Measurements from ENCODE around the gene SMYD3.

DNA sequence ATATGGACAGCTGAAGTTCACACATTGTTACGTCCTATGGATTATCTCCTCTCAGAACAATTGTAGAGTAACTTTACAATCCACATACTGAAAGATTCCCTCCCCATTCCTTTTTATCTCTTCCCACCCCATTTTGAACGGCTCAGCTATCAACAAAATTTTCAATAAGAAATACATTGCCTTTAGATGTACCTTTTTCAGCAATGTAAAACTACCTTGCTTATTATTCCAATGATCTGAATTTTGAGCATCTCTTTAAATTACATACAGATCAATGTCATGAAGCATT is 503.7 kb downstream of the SMYD3 start:
- TF ChIP-seq, protein P1, sequence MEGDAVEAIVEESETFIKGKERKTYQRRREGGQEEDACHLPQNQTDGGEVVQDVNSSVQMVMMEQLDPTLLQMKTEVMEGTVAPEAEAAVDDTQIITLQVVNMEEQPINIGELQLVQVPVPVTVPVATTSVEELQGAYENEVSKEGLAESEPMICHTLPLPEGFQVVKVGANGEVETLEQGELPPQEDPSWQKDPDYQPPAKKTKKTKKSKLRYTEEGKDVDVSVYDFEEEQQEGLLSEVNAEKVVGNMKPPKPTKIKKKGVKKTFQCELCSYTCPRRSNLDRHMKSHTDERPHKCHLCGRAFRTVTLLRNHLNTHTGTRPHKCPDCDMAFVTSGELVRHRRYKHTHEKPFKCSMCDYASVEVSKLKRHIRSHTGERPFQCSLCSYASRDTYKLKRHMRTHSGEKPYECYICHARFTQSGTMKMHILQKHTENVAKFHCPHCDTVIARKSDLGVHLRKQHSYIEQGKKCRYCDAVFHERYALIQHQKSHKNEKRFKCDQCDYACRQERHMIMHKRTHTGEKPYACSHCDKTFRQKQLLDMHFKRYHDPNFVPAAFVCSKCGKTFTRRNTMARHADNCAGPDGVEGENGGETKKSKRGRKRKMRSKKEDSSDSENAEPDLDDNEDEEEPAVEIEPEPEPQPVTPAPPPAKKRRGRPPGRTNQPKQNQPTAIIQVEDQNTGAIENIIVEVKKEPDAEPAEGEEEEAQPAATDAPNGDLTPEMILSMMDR (IDR thresholded peaks at IDR 0.05; ENCODE audit: poor library complexity, severe bottlenecking): peak; percentile 31
- TF ChIP-seq TAF1 (IDR thresholded peaks at IDR 0.05; ENCODE audit: low read depth) (no peak), POLR2AphosphoS5 (IDR thresholded peaks at IDR 0.05) (no peak)
- TF ChIP-seq, protein P2, sequence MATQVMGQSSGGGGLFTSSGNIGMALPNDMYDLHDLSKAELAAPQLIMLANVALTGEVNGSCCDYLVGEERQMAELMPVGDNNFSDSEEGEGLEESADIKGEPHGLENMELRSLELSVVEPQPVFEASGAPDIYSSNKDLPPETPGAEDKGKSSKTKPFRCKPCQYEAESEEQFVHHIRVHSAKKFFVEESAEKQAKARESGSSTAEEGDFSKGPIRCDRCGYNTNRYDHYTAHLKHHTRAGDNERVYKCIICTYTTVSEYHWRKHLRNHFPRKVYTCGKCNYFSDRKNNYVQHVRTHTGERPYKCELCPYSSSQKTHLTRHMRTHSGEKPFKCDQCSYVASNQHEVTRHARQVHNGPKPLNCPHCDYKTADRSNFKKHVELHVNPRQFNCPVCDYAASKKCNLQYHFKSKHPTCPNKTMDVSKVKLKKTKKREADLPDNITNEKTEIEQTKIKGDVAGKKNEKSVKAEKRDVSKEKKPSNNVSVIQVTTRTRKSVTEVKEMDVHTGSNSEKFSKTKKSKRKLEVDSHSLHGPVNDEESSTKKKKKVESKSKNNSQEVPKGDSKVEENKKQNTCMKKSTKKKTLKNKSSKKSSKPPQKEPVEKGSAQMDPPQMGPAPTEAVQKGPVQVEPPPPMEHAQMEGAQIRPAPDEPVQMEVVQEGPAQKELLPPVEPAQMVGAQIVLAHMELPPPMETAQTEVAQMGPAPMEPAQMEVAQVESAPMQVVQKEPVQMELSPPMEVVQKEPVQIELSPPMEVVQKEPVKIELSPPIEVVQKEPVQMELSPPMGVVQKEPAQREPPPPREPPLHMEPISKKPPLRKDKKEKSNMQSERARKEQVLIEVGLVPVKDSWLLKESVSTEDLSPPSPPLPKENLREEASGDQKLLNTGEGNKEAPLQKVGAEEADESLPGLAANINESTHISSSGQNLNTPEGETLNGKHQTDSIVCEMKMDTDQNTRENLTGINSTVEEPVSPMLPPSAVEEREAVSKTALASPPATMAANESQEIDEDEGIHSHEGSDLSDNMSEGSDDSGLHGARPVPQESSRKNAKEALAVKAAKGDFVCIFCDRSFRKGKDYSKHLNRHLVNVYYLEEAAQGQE (IDR thresholded peaks at IDR 0.05; ENCODE audit: borderline replicate concordance): no peak

Data from neural cell (in vitro differentiated cells).